Esophagus (tissue), 2 donors: ENCODE measurements around the gene SHANK1. TPM values are rescaled to one million over a fixed set of nuclear protein-coding genes. Genes with fewer than 3 reads are reported as not detected.

Source experiments
- H3K27ac ChIP-seq, 2 donors: one replicate each; pipeline ENCODE4 v1.5.1; 2013; ENCODE audit warnings: low read depth in 2 of 2, mild to moderate bottlenecking in 2 of 2, inconsistent platforms in 1 of 2, low read length in 1 of 2, moderate library complexity in 1 of 2
- H3K27me3 ChIP-seq, 2 donors: one replicate each; pipeline ENCODE4 v1.6.1; 2013; ENCODE audit warnings: low read length in 2 of 2, control low read depth in 1 of 2, mild to moderate bottlenecking in 1 of 2; ENCODE audit not compliant: insufficient read depth in 2 of 2, control insufficient read depth in 1 of 2
- H3K36me3 ChIP-seq, 2 donors: one replicate each; pipeline ENCODE4 v1.6.1; 2013; ENCODE audit warnings: low read length in 1 of 2; ENCODE audit not compliant: control insufficient read depth in 2 of 2, insufficient read depth in 2 of 2
- H3K4me1 ChIP-seq, 2 donors: one replicate each; pipeline ENCODE4 v1.6.1; 2013; ENCODE audit warnings: low read length in 1 of 2; ENCODE audit not compliant: control insufficient read depth in 2 of 2, insufficient read depth in 2 of 2
- H3K4me3 ChIP-seq, 2 donors: one replicate each; pipeline ENCODE4 v1.5.1; 2013; ENCODE audit warnings: low read length in 2 of 2, mild to moderate bottlenecking in 2 of 2, low read depth in 1 of 2, moderate library complexity in 1 of 2
- H3K9me3 ChIP-seq, 2 donors: one replicate each; pipeline ENCODE4 v1.6.1; 2013; ENCODE audit warnings: mild to moderate bottlenecking in 2 of 2, low read depth in 1 of 2, low read length in 1 of 2, moderate library complexity in 1 of 2; ENCODE audit not compliant: control insufficient read depth in 2 of 2, insufficient read depth in 1 of 2
- WGBS, 2 donors: extraction: QIAGEN DNeasy Blood & Tissue Kit; methylation state at CpG; one replicate each; pipeline ENCODE4 v1.1.7; 2013; 5-methylcytosine and 5-hydroxymethylcytosine counted together
- polyA plus RNA-seq, 2 donors: library from polyadenylated mRNA; stranded (reverse); fragments of 200-250 nt; gene quantifications; one replicate each; pipeline ENCODE4 v1.2.3, GENCODE V29; 2013
- donor health status: healthy with polysubstance abuse.
- donor health status: Bipolar disorder and iron deficiency.

SHANK1 gene
- polyA plus RNA-seq, 2 donors, result 0.06 to 0.13 TPM

- Histone ChIP-seq H3K27ac (no peak overlapping the region), H3K4me3 (no peak overlapping the region), H3K36me3 (no peaks in the 10 kb centered on the region), H3K27me3 (peaks cover 0 to 2% of the 10 kb centered on the region in 2 donors), H3K4me1 (no peaks in the 10 kb centered on the region), H3K9me3 (no peaks in the 10 kb centered on the region)
- 62 to 74% methylated on average over 5 of the region's 5 CpGs for WGBS, 2 donors
Observed at GRCh38 chr19:50706387-50706786, 13.2 kb downstream of the SHANK1 start.

- WGBS, 2 donors, result 42 to 45% methylated on average over 9 of the region's 9 CpGs
- H3K27ac ChIP-seq, result no peak overlapping the region
Observed at GRCh38 chr19:50705422-50706019, 14.1 kb downstream of the SHANK1 start.

GRCh38 chr19:50703915-50704796 is 15.4 kb downstream of the SHANK1 start:
- no peaks in the 10 kb centered on the region for H3K4me1 ChIP-seq
- no peaks in the 10 kb centered on the region for H3K36me3 ChIP-seq
- WGBS, 2 donors, result 30 to 37% methylated on average over 22 of the region's 22 CpGs
- peaks cover 0 to 2% of the 10 kb centered on the region in 2 donors for H3K27me3 ChIP-seq
- H3K27ac ChIP-seq, result no peak overlapping the region
- no peaks in the 10 kb centered on the region for H3K9me3 ChIP-seq
- no peak overlapping the region for H3K4me3 ChIP-seq

More at GRCh38 chr19:50705422-50706019, 14.1 kb downstream of the SHANK1 start:
- Histone ChIP-seq H3K36me3 (no peaks in the 10 kb centered on the region), H3K9me3 (no peaks in the 10 kb centered on the region), H3K4me3 (no peak overlapping the region), H3K27me3 (peaks cover 0 to 2% of the 10 kb centered on the region in 2 donors), H3K4me1 (no peaks in the 10 kb centered on the region)

GRCh38 chr19:50702871-50703829 is 16.5 kb downstream of the SHANK1 start:
- Histone ChIP-seq H3K27ac (no peak overlapping the region), H3K27me3 (peaks cover 0 to 2% of the 10 kb centered on the region in 2 donors), H3K9me3 (no peaks in the 10 kb centered on the region), H3K4me1 (no peaks in the 10 kb centered on the region), H3K36me3 (no peaks in the 10 kb centered on the region), H3K4me3 (no peak overlapping the region)
- WGBS, 2 donors, result 61 to 64% methylated on average over 45 to 47 of the region's 47 CpGs

- no peaks in the 10 kb centered on the region for H3K4me1 ChIP-seq
- WGBS, 2 donors, result 60 to 68% methylated on average over 23 of the region's 23 CpGs
- no peaks in the 10 kb centered on the region for H3K36me3 ChIP-seq
- H3K9me3 ChIP-seq, result no peaks in the 10 kb centered on the region
- no peak overlapping the region for H3K4me3 ChIP-seq
- H3K27ac ChIP-seq, result no peak overlapping the region
- peaks cover 0 to 2% of the 10 kb centered on the region in 2 donors for H3K27me3 ChIP-seq
Observed at GRCh38 chr19:50702158-50702870, 17.3 kb downstream of the SHANK1 start.

GRCh38 chr19:50701367-50701985 is 18.1 kb downstream of the SHANK1 start:
- Histone ChIP-seq H3K4me1 (no peaks in the 10 kb centered on the region), H3K27me3 (peaks cover 0 to 2% of the 10 kb centered on the region in 2 donors), H3K27ac (no peak overlapping the region), H3K9me3 (no peaks in the 10 kb centered on the region), H3K36me3 (no peaks in the 10 kb centered on the region), H3K4me3 (no peak overlapping the region)
- WGBS, 2 donors, result 87 to 89% methylated on average over 13 of the region's 13 CpGs

- Histone ChIP-seq H3K9me3 (no peaks in the 10 kb centered on the region), H3K4me1 (peaks cover 0 to 4% of the 10 kb centered on the region in 2 donors), H3K36me3 (no peaks in the 10 kb centered on the region), H3K27ac (no peak overlapping the region), H3K27me3 (peaks cover 0 to 22% of the 10 kb centered on the region in 2 donors), H3K4me3 (no peak overlapping the region)
- 69% methylated on average over 13 of the region's 13 CpGs for WGBS, 2 donors
Observed at GRCh38 chr19:50697414-50698124, 22.0 kb downstream of the SHANK1 start.

- Histone ChIP-seq H3K27ac (no peak overlapping the region), H3K4me1 (peaks cover 0 to 4% of the 10 kb centered on the region in 2 donors), H3K9me3 (no peaks in the 10 kb centered on the region), H3K27me3 (peaks cover 0 to 22% of the 10 kb centered on the region in 2 donors), H3K4me3 (no peak overlapping the region), H3K36me3 (no peaks in the 10 kb centered on the region)
- WGBS, 2 donors, result 51 to 52% methylated on average over 15 of the region's 15 CpGs
Observed at GRCh38 chr19:50696094-50696483, 23.5 kb downstream of the SHANK1 start.
